Vagina (tissue), 2 donors: ENCODE data around the gene TOR3A. TPM values are rescaled to one million over a fixed set of nuclear protein-coding genes. Genes with fewer than 3 reads are reported as not detected.

Experiments
- DNase-seq, 2 donors: peaks; one replicate each; pipeline ENCODE4 v3.0.0-alpha.2; 2017; ENCODE audit errors: extremely low spot score in 2 of 2
- H3K27ac ChIP-seq: fragments of 200-600 bp; sonication (generic); one replicate; pipeline ENCODE4 v1.5.1; 2019
- H3K27me3 ChIP-seq: fragments of 200-600 bp; sonication (generic); one replicate; pipeline ENCODE4 v1.5.1; 2019
- H3K36me3 ChIP-seq, 2 donors: fragments of 200-600 bp; sonication (generic); one replicate each; pipeline ENCODE4 v1.5.1; 2017 to 2019
- H3K4me1 ChIP-seq: fragments of 200-600 bp; sonication (generic); one replicate; pipeline ENCODE4 v1.5.1; 2019
- H3K4me3 ChIP-seq, 2 donors: fragments of 200-600 bp; sonication (generic); 1 replicate in 1 of 2; 2 replicates in 1 of 2; pipeline ENCODE4 v1.5.1; 2016 to 2019
- H3K9me3 ChIP-seq: fragments of 200-600 bp; sonication (generic); one replicate; pipeline ENCODE4 v1.5.1; 2019
- POLR2A ChIP-seq, 2 donors: fragments of 450-650 bp; IDR thresholded peaks; one replicate each; pipeline ENCODE4 v1.6.1; 2017; ENCODE audit warnings: antibody characterized with exemption in 2 of 2, mild to moderate bottlenecking in 2 of 2, moderate library complexity in 2 of 2
- POLR2AphosphoS5 ChIP-seq, 2 donors: sonication (generic); formaldehyde crosslinking; IDR thresholded peaks; one replicate each; pipeline ENCODE4 v1.9.0; 2017; ENCODE audit warnings: antibody characterized with exemption in 2 of 2, mild to moderate bottlenecking in 2 of 2, low read depth in 1 of 2; ENCODE audit not compliant: insufficient read depth in 1 of 2
- intact Hi-C: fragments of 100-400 bp; cut with DNase I; formaldehyde crosslinking; loops from one replicate; pipeline ENCODE4 v1.15.1; 2023
- total RNA-seq: library from RNA; depleted of rRNA; stranded (reverse); fragments of >200 nt; gene quantifications from one replicate; pipeline ENCODE4 v1.2.3, GENCODE V29; 2016
- TF ChIP-seq, protein P1 (sequence below), 3 experiments: fragments of 450-650 bp in 2 of 3; fragments of 200-600 bp in 1 of 3; sonication (generic) in 1 of 3; IDR thresholded peaks; one replicate each; pipeline ENCODE4 v1.5.1; 2017 to 2019; ENCODE audit warnings: antibody characterized with exemption in 3 of 3, mild to moderate bottlenecking in 2 of 3, moderate library complexity in 2 of 3

TOR3A gene
- total RNA-seq, 1 donor from 2014 or later, result 20.4 TPM

- TF ChIP-seq POLR2A (IDR thresholded peaks at IDR 0.05), result no peak
- TF ChIP-seq POLR2AphosphoS5 (IDR thresholded peaks at IDR 0.05; ENCODE audit: insufficient read depth in 1 of 2, low read depth in 1 of 2), result no peak
- TF ChIP-seq, protein P1, sequence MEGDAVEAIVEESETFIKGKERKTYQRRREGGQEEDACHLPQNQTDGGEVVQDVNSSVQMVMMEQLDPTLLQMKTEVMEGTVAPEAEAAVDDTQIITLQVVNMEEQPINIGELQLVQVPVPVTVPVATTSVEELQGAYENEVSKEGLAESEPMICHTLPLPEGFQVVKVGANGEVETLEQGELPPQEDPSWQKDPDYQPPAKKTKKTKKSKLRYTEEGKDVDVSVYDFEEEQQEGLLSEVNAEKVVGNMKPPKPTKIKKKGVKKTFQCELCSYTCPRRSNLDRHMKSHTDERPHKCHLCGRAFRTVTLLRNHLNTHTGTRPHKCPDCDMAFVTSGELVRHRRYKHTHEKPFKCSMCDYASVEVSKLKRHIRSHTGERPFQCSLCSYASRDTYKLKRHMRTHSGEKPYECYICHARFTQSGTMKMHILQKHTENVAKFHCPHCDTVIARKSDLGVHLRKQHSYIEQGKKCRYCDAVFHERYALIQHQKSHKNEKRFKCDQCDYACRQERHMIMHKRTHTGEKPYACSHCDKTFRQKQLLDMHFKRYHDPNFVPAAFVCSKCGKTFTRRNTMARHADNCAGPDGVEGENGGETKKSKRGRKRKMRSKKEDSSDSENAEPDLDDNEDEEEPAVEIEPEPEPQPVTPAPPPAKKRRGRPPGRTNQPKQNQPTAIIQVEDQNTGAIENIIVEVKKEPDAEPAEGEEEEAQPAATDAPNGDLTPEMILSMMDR (IDR thresholded peaks at IDR 0.05), result no peak
- H3K9me3 ChIP-seq, result no peaks in the 10 kb centered on the region
- intact Hi-C loops, result no loop called here
- no peaks in the 10 kb centered on the region for H3K27me3 ChIP-seq
- DNase-seq, result no peak
- peak overlapping the region; percentile 75 for H3K27ac ChIP-seq
- H3K4me3 ChIP-seq, result peak overlapping the region; percentile 93 to 94
- H3K36me3 ChIP-seq, result no peaks in the 10 kb centered on the region
- peaks cover 27% of the 10 kb centered on the region for H3K4me1 ChIP-seq
Measured at GRCh38 chr1:179080866-179081686, 794 bp upstream of the TOR3A start.

- H3K4me1 ChIP-seq, result peaks cover 27% of the 10 kb centered on the region
- no peaks in the 10 kb centered on the region for H3K27me3 ChIP-seq
- peak overlapping the region; percentile 83 for H3K27ac ChIP-seq
- DNase-seq, result no peak
- intact Hi-C loops, result loop anchor here (2.0 kb wide), 1 partner anchor 286 kb away; no protein-coding TSS in a partner anchor
- H3K4me3 ChIP-seq, result peak overlapping the region; percentile 93 to 94
- peaks cover 0 to 4% of the 10 kb centered on the region in 2 donors for H3K36me3 ChIP-seq
- H3K9me3 ChIP-seq, result no peaks in the 10 kb centered on the region
- TF ChIP-seq POLR2AphosphoS5 (IDR thresholded peaks at IDR 0.05; ENCODE audit: insufficient read depth in 1 of 2, low read depth in 1 of 2), result no peak
- no peak for TF ChIP-seq POLR2A (IDR thresholded peaks at IDR 0.05)
- TF ChIP-seq, protein P1 (IDR thresholded peaks at IDR 0.05), result no peak
Measured at GRCh38 chr1:179082333-179082998, 596 bp downstream of the TOR3A start.

GRCh38 chr1:179082999-179083335 lies 1.1 kb downstream of the TOR3A start:
- Histone ChIP-seq H3K4me3 (peak overlapping the region; percentile 93 to 94), H3K36me3 (peaks cover 0 to 4% of the 10 kb centered on the region in 2 donors), H3K9me3 (no peaks in the 10 kb centered on the region), H3K27ac (peak overlapping the region; percentile 83), H3K4me1 (peaks cover 27% of the 10 kb centered on the region), H3K27me3 (no peaks in the 10 kb centered on the region)
- no peak for TF ChIP-seq POLR2A (IDR thresholded peaks at IDR 0.05)
- TF ChIP-seq, protein P1 (IDR thresholded peaks at IDR 0.05), result no peak
- TF ChIP-seq POLR2AphosphoS5 (IDR thresholded peaks at IDR 0.05; ENCODE audit: insufficient read depth in 1 of 2, low read depth in 1 of 2), result no peak
- no peak for DNase-seq
- intact Hi-C loops, result loop anchor here (2.0 kb wide), 1 partner anchor 286 kb away; no protein-coding TSS in a partner anchor

DNA sequence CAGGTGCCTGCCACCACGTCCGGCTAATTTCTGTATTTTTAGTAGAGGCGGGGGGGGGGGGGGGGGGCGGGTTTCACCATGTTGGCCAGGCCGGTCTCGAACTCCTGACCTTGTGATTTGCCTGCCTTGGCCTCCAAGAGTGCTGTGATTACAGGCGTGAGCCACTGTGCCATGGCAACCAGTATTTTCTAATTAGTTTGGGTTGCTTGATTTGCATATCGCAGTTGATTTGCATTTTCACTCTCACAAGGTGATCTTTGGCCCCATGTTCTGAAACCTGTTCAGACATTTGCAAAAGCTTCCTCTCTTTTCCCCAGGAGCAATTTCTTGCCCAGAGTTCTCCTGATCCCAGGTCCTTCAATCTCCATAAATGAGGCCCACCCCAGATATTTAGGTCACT lies 1.7 kb downstream of the TOR3A start:
- intact Hi-C loops, result loop anchor here (2.0 kb wide), 1 partner anchor 285 kb away; no protein-coding TSS in a partner anchor
- Histone ChIP-seq H3K27ac (no peak overlapping the region), H3K27me3 (no peaks in the 10 kb centered on the region), H3K36me3 (peaks cover 0 to 4% of the 10 kb centered on the region in 2 donors), H3K4me3 (peak overlapping the region in 1 of 2 donors; percentile 94), H3K9me3 (no peaks in the 10 kb centered on the region), H3K4me1 (peaks cover 27% of the 10 kb centered on the region)
- TF ChIP-seq, protein P1 (IDR thresholded peaks at IDR 0.05), result no peak
- TF ChIP-seq POLR2AphosphoS5 (IDR thresholded peaks at IDR 0.05; ENCODE audit: insufficient read depth in 1 of 2, low read depth in 1 of 2) (no peak), POLR2A (IDR thresholded peaks at IDR 0.05) (no peak)
- no peak for DNase-seq
